Right atrium auricular region (tissue), 2 donors: Measurements from ENCODE around the gene RAD51B. TPM values are rescaled to one million over a fixed set of nuclear protein-coding genes. Genes with fewer than 3 reads are reported as not detected.

Experiments
- DNase-seq: peaks from one replicate; pipeline ENCODE4 v3.0.0-alpha.2; 2019; ENCODE audit warnings: low spot score
- H3K27ac ChIP-seq, 2 donors: fragments of 200-600 bp; sonication (generic); 1 replicate in 1 of 2; 2 replicates in 1 of 2; pipeline ENCODE4 v1.5.1; 2016 to 2019
- H3K27me3 ChIP-seq, 2 donors: fragments of 200-600 bp; sonication (generic); one replicate each; pipeline versions ENCODE4 v1.5.1 to v1.6.0; 2017 to 2019
- H3K36me3 ChIP-seq: fragments of 200-600 bp; sonication (generic); one replicate; pipeline ENCODE4 v1.5.1; 2016
- H3K4me1 ChIP-seq, 2 donors: fragments of 200-600 bp; sonication (generic); one replicate each; pipeline versions ENCODE4 v1.5.1 to v1.6.0; 2017 to 2019
- H3K4me3 ChIP-seq, 2 donors: fragments of 200-600 bp; sonication (generic); 1 replicate in 1 of 2; 2 replicates in 1 of 2; pipeline ENCODE4 v1.5.1; 2017 to 2019; ENCODE audit warnings: mild to moderate bottlenecking in 1 of 2, moderate library complexity in 1 of 2
- H3K9me3 ChIP-seq, 2 donors: fragments of 200-600 bp; sonication (generic); one replicate each; pipeline ENCODE4 v1.5.1; 2019
- CTCF ChIP-seq, 2 donors: fragments of 200-600 bp; sonication (generic); IDR thresholded peaks; one replicate each; pipeline ENCODE4 v1.5.1; 2019; ENCODE audit warnings: antibody characterized with exemption in 2 of 2
- total RNA-seq, 2 donors: library from RNA; depleted of rRNA; stranded (reverse); fragments of >200 nt; gene quantifications; one replicate each; pipeline ENCODE4 v1.1.0, GENCODE V29; 2016

RAD51B gene
- total RNA-seq, 2 donors from 2014 or later, result 1.2 to 1.5 TPM

- no peaks in the 10 kb centered on the region for H3K27me3 ChIP-seq
- H3K27ac ChIP-seq, result no peak overlapping the region
- H3K36me3 ChIP-seq, result no peaks in the 10 kb centered on the region
- no peaks in the 10 kb centered on the region for H3K9me3 ChIP-seq
- no peak overlapping the region for H3K4me3 ChIP-seq
- TF ChIP-seq CTCF (IDR thresholded peaks at IDR 0.05), result no peak
- no peaks in the 10 kb centered on the region for H3K4me1 ChIP-seq
- no peak for DNase-seq
Measured at GRCh38 chr14:67916430-67916829, 96.9 kb downstream of the RAD51B start.

- DNase-seq, result no peak
- no peaks in the 10 kb centered on the region for H3K27me3 ChIP-seq
- H3K4me1 ChIP-seq, result no peaks in the 10 kb centered on the region
- H3K4me3 ChIP-seq, result no peak overlapping the region
- H3K9me3 ChIP-seq, result no peaks in the 10 kb centered on the region
- H3K36me3 ChIP-seq, result no peaks in the 10 kb centered on the region
- TF ChIP-seq CTCF (IDR thresholded peaks at IDR 0.05), result no peak
- H3K27ac ChIP-seq, result no peak overlapping the region
Measured at GRCh38 chr14:67917006-67917405, 97.4 kb downstream of the RAD51B start.

- Histone ChIP-seq H3K36me3 (no peaks in the 10 kb centered on the region), H3K4me3 (no peak overlapping the region), H3K9me3 (no peaks in the 10 kb centered on the region), H3K27ac (no peak overlapping the region), H3K27me3 (no peaks in the 10 kb centered on the region), H3K4me1 (no peaks in the 10 kb centered on the region)
- no peak for DNase-seq
- TF ChIP-seq CTCF (IDR thresholded peaks at IDR 0.05), result no peak
Measured at GRCh38 chr14:67918838-67919237, 99.3 kb downstream of the RAD51B start.

- DNase-seq, result no peak
- Histone ChIP-seq H3K9me3 (no peaks in the 10 kb centered on the region), H3K27ac (no peak overlapping the region), H3K4me3 (no peak overlapping the region), H3K36me3 (no peaks in the 10 kb centered on the region), H3K27me3 (no peaks in the 10 kb centered on the region), H3K4me1 (no peaks in the 10 kb centered on the region)
- TF ChIP-seq CTCF (IDR thresholded peaks at IDR 0.05), result no peak
Measured at GRCh38 chr14:67919259-67920032, 99.9 kb downstream of the RAD51B start.

- no peak for DNase-seq
- Histone ChIP-seq H3K4me1 (no peaks in the 10 kb centered on the region), H3K36me3 (no peaks in the 10 kb centered on the region), H3K27ac (no peak overlapping the region), H3K9me3 (peaks cover 4 to 19% of the 10 kb centered on the region in 2 donors), H3K27me3 (no peaks in the 10 kb centered on the region), H3K4me3 (no peak overlapping the region)
- no peak for TF ChIP-seq CTCF (IDR thresholded peaks at IDR 0.05)
Measured at GRCh38 chr14:67926821-67927220, 107.2 kb downstream of the RAD51B start.

GRCh38 chr14:67927244-67927643, 107.7 kb downstream of the RAD51B start:
- Histone ChIP-seq H3K27me3 (no peaks in the 10 kb centered on the region), H3K4me3 (no peak overlapping the region), H3K9me3 (peaks cover 4 to 19% of the 10 kb centered on the region in 2 donors), H3K36me3 (no peaks in the 10 kb centered on the region), H3K27ac (no peak overlapping the region), H3K4me1 (no peaks in the 10 kb centered on the region)
- DNase-seq, result no peak
- no peak for TF ChIP-seq CTCF (IDR thresholded peaks at IDR 0.05)
